ENCODE measurements around the gene ARHGAP42.
"Not testable (repeated sequence)": the region's sequence is repeated elsewhere in the genome, so short reads cannot be mapped to it uniquely, and the experiment has no call there.

The ARHGAP42 gene

DNA sequence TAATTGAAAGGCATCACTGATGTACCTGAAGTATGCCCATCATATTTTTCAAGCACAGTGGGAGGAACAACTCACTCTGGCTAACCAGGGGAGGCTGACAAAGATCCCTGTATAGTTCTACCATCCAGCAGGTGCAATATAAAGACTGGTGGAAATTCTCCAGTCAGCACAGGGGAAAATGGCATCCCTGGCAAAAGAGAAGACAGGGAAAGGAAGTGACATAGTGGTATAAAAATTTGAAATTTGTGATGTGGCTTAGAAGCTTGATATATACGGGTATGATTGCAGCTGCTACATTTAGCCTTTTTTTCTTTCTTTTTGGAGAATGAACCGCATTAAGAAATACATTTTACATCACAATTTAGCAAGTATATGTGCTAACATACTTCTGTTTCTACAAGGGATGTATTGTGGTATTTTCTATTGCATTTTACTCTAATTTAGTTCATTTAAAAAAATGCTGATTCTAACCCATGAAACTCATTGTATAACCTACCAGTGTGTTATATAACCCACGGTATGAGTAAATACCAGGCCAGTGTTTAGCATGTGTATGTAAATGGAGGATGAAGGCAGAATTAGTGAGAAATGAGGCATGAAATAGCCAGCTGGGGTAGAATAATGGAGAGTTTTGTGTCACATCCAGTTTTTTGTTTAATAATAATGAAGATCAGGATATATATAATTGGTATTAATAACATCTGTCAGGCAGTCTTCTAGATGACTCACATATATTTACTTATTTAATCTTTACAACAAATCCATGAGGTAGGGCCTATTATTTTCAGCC lies 186.1 kb downstream of the ARHGAP42 start:
- no peak for DNase-seq (ENCODE audit: low spot score)

DNA sequence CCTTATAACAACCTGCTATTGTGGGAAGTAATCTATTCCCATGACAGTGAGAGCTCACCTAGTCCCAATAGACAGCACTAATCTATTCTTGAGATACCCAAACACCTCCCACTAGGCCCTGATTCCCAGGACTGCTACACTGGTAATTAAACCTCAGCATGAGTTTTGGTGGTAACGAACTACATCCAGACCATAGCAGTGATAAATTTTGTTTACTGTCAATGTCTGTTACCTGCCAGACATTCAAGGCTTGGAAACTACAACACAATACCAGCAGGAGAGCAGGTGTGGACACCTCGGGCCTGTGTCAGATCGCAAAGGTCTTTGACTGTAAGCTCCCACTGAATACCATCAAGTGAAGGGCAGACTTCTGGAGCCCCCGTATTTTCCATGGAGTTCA lies 187.1 kb downstream of the ARHGAP42 start:
- DNase-seq (ENCODE audit: low spot score), result no peak

DNA sequence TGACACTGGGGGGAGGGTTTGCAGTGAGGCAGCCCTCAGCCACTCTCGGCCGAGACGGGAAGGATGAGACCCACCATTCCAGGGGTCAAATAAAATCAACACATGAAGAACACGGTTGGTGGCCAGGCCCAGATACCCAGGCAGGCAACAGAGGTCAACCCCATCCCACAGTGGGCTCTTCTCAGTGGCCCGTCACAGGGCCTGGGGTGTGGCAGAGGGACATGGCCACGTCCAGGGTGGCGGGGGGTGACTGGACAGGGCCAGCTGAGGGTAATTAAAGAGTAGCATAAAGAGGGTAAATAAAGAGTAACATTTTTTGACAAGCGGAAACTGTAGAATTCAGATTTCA lies 188.4 kb downstream of the ARHGAP42 start:
- no peak for DNase-seq (ENCODE audit: low spot score)

DNA sequence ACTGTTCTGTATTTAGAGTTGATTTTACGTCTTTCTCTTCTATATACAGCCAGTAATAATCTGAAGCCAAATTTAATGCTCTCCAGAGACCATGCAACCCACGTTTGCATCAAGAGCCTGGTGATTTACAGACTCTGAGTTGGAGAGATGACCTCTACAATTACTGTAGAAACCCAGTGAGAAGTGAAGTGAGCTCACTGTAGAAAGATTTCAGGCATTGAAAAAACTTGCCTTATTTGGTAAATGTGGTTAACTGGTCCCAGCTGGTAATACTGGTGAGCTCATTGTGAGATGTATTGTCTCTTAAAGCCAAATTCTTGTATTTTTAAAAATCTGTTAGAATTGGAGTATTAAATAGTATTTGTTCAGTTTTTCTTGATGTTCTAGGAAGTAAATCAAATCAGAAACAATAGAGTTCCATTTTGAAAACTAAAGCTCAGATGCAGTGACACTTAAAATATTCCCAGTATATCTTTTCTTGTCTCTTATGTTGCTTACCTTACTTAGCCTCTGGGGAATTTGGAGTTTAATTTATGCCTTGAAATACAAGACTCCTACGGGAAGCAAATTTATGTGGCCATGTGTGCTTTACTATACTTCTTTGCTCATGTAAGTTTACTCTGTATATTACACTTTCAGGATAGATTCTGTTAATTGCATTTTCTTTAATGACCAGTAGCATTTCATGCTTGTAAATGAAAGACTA lies 189.9 kb downstream of the ARHGAP42 start:
- no peak for DNase-seq (ENCODE audit: low spot score)

DNA sequence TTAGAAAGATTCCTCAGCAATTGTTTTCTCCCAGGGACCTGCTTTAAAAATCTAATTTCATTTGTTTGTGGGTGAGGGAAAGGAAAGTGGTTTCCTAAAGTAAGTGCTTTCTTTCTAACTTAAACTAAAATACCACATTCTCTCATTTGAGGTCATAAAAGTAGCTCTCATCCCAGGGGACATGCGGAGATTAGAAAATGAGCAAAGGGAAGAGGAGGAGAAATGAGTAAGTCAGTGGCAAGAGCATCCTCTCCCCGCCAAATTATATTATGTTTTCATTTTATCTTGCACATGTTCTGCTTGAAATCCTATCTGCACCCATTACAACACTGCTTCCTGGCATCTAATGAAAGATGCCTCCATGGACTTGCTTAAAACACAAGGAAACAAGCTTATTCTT lies 191.4 kb downstream of the ARHGAP42 start:
- DNase-seq (ENCODE audit: low spot score), result no peak

DNA sequence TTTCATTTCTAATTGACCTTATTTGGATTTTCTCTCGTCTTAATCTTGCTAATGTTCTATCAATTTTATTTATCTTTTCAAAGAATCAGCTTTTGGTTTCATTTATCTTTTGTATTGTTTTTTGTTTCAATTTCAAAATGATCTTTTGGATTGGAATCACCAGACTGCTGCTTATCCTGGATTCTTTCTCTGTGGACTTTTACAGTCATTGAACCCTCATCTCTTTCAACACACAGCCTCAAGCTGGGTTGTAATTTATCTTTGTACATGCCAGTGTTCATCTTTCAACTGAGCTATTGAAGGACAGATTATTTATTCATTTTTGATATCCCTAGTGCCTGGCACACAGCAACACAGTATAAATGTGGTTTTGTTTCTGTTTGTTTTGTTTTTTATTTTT lies 195.9 kb downstream of the ARHGAP42 start:
- DNase-seq (ENCODE audit: low spot score), result no peak

DNA sequence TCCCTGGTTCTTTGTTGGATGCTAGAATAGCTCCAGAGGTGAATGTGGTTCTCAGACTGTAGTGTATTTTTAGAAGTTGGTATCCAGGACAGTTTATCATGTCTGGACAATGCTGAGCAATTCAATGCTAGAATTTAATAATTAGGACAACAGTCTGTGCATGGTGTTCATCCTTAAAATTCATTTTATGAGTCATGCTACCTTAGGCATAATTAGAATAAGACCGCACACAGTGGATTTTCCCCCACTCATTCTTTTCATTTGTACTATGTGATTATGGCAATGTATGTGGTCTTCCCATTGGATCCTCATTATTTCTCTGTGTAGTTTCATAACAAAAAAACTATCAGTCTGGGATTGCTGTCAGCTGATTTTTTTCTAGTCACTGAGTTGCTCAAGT lies 196.7 kb downstream of the ARHGAP42 start:
- DNase-seq (ENCODE audit: low spot score), result no peak

DNA sequence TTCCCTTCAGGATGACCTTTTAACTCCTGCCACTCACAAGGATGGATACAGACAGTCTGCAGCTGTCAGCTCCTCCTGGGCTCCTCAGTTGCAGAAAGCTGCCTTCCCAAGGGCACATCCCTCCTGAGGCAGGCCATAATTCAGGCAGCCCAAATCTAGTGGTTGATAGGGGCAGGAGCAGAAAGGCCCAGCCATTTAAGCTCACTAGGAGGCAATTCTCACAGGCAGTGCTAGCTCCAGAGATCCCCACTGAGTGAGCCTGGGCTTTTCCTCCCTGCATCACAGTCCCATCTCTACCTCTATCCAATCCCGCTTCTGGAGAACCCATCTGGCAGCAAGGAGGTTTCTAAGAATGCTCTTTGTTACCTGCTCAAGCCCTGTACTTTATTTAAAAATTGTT lies 200.6 kb downstream of the ARHGAP42 start:
- DNase-seq (ENCODE audit: low spot score), result no peak

DNA sequence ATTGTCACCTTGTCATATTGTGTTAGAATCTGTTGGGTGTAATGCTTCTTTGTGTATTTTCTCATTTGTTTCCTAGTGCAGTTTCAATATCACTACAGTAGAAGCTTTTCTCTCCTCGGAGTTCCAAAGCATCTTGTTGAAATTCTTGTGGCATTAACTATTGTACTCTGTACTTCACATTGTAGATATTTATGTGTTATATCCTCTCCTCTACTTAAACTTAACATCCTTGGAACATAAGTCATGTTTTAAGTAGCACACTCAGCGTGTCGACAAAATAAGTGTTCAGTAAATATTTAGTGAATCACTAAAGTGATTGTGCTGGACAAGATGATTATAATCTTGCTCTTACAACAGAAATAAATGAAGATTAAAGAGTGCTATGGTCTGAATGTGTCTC lies 201.7 kb downstream of the ARHGAP42 start:
- no peak for DNase-seq (ENCODE audit: low spot score)

DNA sequence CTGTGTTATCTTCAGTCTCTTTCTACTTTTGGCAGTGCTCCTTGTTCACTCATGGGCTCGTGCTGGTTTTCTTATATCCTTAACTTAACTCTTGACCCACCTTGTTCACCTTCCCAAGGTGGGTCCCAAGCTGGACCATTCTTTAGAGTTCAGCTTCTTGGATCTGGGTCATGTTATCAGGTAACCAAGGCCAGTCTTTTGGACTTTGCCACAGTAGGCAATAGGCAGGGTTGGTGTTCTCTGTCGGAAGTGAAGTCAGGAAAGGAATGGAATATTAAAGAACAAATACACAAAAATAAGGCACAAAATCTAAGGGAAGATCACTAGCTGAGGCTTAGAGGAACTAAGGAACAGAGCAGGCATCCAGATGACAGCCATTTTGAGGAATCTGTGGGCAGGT lies 202.7 kb downstream of the ARHGAP42 start:
- no peak for DNase-seq (ENCODE audit: low spot score)

DNA sequence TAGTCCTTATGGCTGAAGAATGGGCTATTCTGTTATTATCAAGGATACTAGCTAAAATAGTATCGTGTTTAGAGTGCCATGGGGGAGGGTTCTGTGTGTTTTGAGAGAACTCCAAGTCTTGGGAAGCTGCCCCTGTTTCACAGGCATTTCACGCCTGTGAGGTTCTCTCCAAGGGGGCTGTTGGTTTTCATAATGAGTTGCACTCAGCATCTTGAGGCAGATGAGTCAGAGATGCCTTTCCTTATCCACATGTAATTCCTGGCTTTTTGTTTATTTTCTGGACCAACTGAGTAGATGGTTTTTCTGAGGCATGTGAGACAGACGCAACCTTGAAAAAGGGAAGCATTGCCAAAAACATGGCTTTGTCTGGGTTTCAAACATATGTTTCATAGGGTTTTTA lies 203.7 kb downstream of the ARHGAP42 start:
- no peak for DNase-seq (ENCODE audit: low spot score)

DNA sequence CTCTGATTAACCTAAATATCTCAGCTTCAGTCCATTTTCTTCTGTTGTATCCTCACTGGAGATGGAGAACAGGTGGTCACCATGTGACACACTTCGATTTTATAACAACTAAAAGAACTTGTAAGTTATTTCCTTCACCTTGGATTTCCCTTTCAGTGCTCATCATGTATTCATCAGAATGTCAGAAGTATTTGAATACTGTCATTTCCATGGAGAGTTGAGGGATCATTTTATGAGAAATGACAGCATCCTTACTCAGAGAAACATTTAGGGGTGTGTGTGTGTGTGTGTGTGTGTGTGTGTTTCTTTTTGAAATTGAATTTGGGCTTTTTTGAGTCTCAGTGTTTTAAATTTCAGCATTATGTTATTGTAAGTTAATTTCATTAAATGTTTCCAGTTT lies 205.8 kb downstream of the ARHGAP42 start:
- no peak for DNase-seq (ENCODE audit: low spot score)

DNA sequence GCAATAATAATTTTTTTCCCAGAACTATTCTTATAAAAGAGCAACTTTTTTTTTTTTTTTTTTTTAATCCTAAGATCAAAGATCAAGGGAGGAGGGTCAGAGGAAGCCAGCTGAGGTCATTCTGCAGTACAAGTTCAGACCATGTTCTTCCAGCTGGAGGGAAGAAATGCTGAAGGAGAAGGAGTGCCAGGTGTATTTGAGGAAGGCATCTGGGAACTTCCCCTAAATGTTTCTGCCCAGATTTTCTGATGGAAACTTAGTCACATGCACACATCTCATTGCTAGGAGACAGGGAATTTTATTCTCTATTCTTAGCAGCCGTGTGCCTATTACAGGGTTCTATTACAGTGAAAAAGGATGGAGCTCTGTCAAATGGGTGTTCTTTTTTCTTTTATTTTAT lies 208.4 kb downstream of the ARHGAP42 start:
- DNase-seq (ENCODE audit: low spot score), result no peak

DNA sequence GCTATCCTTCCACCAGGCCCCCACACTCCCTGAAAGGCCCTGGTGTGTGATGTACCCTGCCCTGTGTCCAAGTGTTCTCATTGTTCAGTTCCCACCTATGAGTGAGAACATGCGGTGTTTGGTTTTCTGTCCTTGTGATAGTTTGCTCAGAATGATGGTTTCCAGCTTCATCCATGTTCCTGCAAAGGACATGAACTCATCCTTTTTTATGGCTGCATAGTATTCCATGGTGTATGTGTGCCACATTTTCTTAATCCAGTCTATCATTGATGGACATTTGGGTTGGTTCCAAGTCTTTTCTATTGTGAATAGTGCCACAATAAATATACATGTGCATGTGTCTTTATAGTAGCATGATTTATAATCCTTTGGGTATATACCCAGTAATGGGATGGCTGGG lies 208.9 kb downstream of the ARHGAP42 start:
- not testable (repeated sequence) for DNase-seq (ENCODE audit: low spot score)

DNA sequence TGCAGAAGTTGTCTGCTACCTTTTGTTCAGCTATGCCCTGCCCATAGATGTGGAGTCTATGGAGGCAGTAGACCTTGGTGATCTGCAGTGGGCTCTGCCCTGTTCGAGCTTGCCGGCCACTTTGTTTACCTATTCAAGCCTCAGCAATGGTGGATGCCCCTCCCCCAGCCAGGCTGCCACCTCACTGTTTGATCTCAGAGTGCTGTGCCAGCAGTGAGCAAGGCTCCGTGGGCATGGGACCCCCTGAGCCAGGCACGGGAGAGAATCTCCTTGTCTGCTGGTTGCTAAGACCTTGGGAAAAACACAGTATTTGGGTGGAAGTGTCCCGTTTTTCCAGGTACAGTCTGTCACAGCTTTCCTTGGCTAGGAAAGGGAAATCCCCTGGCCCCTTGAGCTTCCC lies 214.4 kb downstream of the ARHGAP42 start:
- not testable (repeated sequence) for DNase-seq (ENCODE audit: low spot score)

DNA sequence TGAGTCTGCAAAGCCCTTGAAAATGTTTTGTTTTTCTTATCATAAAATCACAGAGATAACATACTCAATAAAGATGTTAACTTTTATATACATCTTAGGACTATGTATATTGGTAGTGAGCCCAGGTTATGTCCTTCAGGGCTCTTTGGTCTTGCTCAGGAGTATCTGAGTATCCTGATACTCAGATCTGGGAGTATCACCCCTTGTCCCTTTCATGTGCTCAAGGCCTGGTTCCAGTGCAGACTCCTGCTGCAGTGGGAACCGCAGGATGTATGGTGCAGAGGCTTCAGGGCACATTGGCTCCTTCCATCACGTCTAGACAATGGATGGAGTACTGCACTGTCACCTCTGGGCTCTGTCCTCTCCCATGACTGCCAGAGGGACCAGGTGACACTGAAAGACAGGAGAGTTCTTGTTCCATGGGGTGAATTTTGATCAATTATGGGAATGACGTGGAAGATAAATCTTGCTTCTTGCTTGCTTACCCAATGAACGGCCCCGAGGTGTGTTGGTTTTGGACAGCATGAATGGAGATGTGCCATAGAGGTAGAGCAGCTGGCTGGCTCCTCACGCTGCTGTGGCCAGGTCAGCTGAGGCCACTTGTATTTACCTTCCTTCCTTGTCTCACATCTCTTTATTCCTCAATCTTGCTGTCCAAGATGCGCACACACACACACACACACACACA lies 215.5 kb downstream of the ARHGAP42 start:
- no peak for DNase-seq (ENCODE audit: low spot score)

DNA sequence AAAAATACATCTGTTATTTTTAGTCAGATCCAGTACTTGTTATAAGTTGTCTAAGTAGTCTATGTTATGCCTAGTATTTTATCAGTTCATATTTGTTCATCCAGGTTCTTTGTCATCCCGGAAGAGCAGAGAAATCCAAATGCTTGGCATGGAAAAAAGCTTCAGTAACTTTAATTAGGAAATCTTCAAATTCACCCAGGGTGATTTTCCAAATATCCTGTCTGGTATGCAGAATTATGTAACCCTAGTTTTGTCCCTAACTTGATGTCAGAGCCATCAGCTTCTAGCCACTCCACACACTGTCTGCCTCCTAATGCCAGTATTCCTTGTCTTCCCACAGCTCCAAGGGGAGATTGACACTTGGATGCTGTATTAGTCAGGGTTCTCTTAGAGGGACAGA lies 216.2 kb downstream of the ARHGAP42 start:
- no peak for DNase-seq (ENCODE audit: low spot score)

DNA sequence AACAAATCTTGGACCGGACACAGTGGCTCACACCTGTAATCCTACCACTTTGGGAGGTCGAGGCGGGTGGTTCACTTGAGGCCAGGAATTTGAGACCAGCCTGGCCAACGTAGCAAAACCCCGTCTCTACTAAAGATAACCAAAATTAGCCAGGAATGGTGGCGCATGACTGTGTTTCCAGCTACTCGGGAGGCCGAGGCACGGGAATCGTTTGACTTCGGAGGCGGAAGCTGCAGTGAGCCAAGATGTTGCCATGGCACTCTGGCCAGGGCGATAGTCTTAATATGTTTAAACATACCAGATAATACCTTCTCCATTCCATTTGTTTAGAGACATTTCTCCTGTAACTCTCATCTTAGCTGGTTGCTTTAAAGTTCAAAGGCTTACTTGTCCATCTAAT lies 218.6 kb downstream of the ARHGAP42 start:
- no peak for DNase-seq (ENCODE audit: low spot score)

DNA sequence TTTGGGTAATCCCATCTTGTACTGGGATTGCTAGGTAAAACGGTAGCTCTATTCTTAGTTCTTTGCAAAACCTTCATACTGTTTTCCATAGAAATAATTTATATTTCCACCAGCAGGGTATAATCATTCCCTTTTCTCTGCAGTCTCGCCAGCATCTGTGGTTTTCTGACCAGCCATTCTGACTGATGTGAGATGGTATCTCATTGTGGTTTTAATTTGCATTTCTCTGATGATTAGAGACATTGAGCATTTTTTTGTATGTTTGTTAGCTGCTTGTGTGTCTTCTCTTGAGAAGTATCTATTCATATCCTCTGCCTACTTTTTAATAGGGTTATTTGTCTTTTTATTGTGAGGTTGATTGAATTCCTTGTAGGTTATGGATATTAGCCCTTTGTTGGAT lies 221.7 kb downstream of the ARHGAP42 start:
- DNase-seq (ENCODE audit: low spot score), result no peak

DNA sequence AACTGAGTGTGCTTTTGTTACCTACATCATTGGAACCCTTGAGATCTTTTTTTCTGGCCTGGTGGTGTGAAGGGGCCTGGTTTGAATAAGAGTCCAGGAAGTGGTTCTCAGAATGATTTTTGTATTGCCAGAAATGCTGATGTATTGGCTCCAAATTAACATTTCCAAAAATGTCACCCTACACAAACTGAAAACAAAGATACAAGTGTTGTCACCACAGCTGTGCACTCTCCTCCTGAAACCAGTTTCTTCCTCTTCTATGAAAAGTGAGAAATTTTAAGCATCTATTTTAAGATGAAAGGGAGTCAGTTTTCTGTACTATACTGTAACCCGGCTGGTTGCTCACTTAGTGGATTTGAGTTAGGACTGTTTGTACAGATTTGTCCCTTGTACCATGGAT lies 223.7 kb downstream of the ARHGAP42 start:
- no peak for DNase-seq (ENCODE audit: low spot score)

DNA sequence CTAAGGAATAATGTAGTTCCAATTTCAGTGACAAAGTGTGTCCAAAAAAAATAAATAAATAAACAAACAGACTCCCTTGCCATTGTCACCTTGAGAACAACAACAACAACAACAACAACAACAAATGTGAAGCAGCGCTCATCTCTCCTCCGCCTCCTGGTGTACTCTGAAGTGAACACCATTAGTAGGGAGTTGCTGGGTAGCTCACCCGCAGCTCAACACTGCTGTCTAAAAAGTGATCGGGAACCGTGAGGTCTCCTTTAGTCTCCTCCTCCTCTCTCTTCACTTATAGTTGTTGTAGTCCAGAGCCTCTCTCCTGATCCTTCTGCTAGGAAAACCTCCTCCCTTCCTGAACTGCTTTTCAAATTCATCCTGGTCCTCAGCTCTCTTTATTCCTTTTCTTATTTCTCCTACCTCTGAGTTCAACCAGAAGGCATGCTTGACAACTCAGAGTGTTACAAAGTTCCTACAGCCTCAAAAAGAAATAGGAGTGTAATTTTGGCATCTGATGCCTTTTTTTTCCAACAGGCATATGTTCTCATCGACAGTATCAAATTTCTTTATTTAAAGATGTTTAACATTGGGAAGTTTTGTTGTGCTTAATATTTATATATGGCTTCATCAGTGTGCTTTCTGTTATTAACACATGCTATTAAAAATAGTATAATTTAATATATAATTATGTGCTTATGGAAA lies 227.5 kb downstream of the ARHGAP42 start:
- DNase-seq (ENCODE audit: low spot score), result no peak
